ENCODE measurements around the gene PWWP2B.

- TF ChIP-seq CTCF (IDR thresholded peaks at IDR 0.05; ENCODE audit: low read depth, low read length) = no peak
- no peak for TF ChIP-seq MYC (IDR thresholded peaks at IDR 0.05; ENCODE audit: low read depth, low read length)
- no peak for TF ChIP-seq POLR2A (IDR thresholded peaks at IDR 0.05; ENCODE audit: extremely low read depth, insufficient read length)
- TF ChIP-seq MAX (IDR thresholded peaks at IDR 0.05; ENCODE audit: low read depth, low read length) = 0 out of 2 replicates have a peak, but pooled peaks have one; percentile 6
Measured at GRCh38 chr10:132420469-132420980, 23.5 kb downstream of the PWWP2B start.

Data from NB4 (cell line).